AG10803 (cell line): ENCODE measurements around the gene SLC11A2.
"Not testable (repeated sequence)": the region's sequence is repeated elsewhere in the genome, so short reads cannot be mapped to it uniquely, and the experiment has no call there.

Experiments used
- DNase-seq: peaks from one replicate; pipeline ENCODE4 v3.0.0; 2010; ENCODE audit warnings: low read depth
- H3K4me3 ChIP-seq: 2 replicates; pipeline ENCODE4 v1.5.1; 2011; ENCODE audit warnings: mild to moderate bottlenecking, low read length, control low read depth
- TF ChIP-seq, protein P1 (sequence below): conservative IDR thresholded peaks from 2 replicates; pipeline ENCODE4 v1.5.1; 2011; ENCODE audit warnings: mild to moderate bottlenecking, low read length, control low read depth, inconsistent platforms

Gene SLC11A2

DNA sequence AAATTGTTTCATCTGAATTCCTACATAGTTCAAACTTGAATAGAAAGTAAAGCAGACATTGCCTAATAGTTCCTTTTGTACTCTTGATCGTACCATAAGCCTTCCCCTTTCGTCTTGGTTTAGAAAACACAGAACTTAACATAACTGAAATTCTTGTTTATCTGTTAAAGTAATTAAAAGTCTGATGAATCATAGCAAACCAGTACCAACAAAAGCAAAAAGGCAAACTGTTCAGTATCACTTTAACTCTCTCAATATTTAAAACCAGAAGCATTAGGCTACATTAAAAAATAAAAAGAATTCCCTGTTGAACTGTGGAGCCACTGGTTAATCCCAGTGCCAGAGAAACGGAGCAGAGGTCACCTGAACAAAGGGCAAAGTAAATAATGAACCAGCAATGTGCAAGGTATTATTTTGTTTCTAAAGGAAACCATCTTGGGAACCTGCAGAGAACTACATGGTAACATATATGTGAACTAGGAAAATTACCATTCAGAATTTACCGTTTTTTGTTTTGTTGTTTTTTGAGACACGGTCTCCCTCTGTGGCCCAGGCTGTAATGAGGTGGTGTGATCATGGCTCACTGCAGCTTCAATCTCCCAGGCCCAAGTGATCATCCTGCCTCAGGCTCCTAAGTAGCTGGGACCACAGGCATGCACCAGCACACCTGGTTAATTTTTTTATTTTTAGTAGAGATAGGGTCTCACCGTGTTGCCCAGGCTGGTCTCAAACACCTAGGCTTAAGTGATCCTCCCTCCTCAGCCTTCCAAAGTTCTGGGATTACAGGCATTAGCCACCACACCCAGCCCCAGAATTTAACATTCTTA is 91.0 kb downstream of the SLC11A2 start:
- DNase-seq: peak; percentile 60
- no peak overlapping the region for H3K4me3 ChIP-seq
- TF ChIP-seq, protein P1, sequence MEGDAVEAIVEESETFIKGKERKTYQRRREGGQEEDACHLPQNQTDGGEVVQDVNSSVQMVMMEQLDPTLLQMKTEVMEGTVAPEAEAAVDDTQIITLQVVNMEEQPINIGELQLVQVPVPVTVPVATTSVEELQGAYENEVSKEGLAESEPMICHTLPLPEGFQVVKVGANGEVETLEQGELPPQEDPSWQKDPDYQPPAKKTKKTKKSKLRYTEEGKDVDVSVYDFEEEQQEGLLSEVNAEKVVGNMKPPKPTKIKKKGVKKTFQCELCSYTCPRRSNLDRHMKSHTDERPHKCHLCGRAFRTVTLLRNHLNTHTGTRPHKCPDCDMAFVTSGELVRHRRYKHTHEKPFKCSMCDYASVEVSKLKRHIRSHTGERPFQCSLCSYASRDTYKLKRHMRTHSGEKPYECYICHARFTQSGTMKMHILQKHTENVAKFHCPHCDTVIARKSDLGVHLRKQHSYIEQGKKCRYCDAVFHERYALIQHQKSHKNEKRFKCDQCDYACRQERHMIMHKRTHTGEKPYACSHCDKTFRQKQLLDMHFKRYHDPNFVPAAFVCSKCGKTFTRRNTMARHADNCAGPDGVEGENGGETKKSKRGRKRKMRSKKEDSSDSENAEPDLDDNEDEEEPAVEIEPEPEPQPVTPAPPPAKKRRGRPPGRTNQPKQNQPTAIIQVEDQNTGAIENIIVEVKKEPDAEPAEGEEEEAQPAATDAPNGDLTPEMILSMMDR: no peak

DNA sequence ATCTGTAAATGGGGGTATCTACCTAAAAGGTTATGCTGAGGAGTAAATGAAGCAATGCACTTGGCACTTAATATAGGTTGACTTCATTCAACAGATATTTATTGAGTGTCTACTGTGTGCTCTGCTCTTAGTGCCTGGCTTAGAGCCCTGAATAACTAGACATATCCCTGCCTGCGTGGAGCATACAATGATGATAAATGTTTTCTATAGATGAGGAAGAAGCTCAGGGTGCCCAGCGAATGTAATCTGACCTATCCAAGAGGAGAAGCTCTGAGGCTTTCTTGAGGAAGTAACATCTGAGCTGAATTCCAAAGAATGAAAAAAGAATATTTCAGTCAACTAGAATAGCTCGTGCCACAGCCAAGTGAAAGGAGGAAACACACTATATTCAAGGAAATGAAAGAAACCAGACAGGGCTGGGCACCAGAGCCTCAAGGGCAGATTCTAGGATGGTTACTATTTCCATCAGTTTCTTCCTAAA is 91.8 kb downstream of the SLC11A2 start:
- H3K4me3 ChIP-seq: no peak overlapping the region
- TF ChIP-seq, protein P1: no peak
- DNase-seq: no peak

GRCh38 chr12:50933459-50934124 is 92.6 kb downstream of the SLC11A2 start:
- no peak for DNase-seq
- H3K4me3 ChIP-seq: no peak overlapping the region
- TF ChIP-seq, protein P1: no peak

DNA sequence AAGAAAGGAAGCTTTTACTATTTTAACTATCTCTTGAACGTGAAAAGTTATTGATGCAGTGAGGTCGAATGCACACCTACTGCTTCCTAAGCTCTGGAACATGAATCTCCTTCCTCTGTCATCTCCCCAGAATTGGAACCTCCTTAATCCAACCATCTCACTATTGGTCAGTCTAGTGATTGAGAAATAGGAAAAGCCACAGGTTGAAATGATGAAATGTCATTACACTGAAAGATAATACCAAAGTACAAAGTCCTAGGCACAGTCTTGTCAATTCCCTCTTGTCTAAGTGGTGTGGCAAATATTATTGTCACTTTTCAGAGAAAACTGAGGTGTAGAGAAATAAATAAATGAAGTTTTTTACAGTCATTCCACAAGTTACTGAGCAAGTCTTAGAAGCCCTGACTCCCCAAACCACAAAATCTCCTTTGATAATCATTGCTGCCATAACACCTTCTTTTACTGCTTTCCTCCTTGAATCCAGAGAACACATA is 93.3 kb downstream of the SLC11A2 start:
- TF ChIP-seq, protein P1: no peak
- no peak overlapping the region for H3K4me3 ChIP-seq
- DNase-seq: no peak

GRCh38 chr12:50930477-50930876 is 95.7 kb downstream of the SLC11A2 start:
- DNase-seq, H3K4me3 ChIP-seq: not testable (repeated sequence)

DNA sequence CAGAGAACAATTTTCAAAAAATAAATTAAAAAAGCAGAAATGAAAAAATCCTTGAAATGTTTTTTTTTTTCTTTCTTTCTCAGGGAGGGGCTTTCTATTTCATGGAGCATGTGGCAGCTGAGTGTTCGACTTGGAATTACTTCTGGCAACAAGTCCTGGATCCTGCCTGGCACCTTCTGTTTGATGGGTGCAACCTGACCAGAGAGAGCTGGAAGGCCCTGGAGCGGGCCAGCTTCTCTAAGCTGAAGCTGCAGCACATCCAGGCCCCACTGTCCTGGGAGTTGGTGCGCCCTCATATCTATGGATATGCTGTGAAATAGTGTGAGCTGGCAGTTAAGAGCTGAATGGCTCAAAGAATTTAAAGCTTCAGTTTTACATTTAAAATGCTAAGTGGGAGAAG is 96.4 kb downstream of the SLC11A2 start:
- TF ChIP-seq, protein P1: no peak
- no peak overlapping the region for H3K4me3 ChIP-seq
- DNase-seq: no peak
